GM23338 (cell line): ENCODE data around the gene GPR141. TPM values are rescaled to one million over a fixed set of nuclear protein-coding genes. Genes with fewer than 3 reads are reported as not detected.
A peak's percentile ranks its signal among the peaks of the same experiment; 100 is the strongest.

Experiments used
- ATAC-seq: fragments of 200-7000 bp; cut with Tn5 transposase; 3 replicates; pipeline ENCODE4 v1.9.1; 2020
- DNase-seq: peaks from one replicate; pipeline ENCODE4 v3.0.0-alpha.2; 2015; ENCODE audit warnings: low spot score
- H2AFZ ChIP-seq: fragments of 200-600 bp; sonication (generic); 2 replicates; pipeline ENCODE4 v1.8.0; 2016; ENCODE audit warnings: antibody characterized with exemption, mild to moderate bottlenecking, moderate library complexity
- H3F3A ChIP-seq: fragments of 200-600 bp; sonication (generic); replicated peaks from 2 replicates; pipeline ENCODE4 v1.8.0; 2017; ENCODE audit warnings: antibody characterized with exemption, mixed run types, low read depth
- H3K27ac ChIP-seq: fragments of 200-600 bp; sonication (generic); 2 replicates; pipeline ENCODE4 v1.6.1; 2016; ENCODE audit warnings: low read depth
- H3K27me3 ChIP-seq: fragments of 200-600 bp; sonication (generic); 2 replicates; pipeline ENCODE4 v1.8.0; 2016; ENCODE audit warnings: mild to moderate bottlenecking, mixed run types, moderate library complexity; ENCODE audit not compliant: insufficient read depth
- H3K36me3 ChIP-seq: fragments of 200-600 bp; sonication (generic); 2 replicates; pipeline ENCODE4 v1.8.0; 2016; ENCODE audit warnings: mild to moderate bottlenecking; ENCODE audit not compliant: insufficient read depth
- H3K4me1 ChIP-seq: fragments of 200-600 bp; sonication (generic); 2 replicates; pipeline ENCODE4 v1.8.0; 2016; ENCODE audit warnings: mild to moderate bottlenecking, moderate library complexity; ENCODE audit not compliant: insufficient read depth
- H3K4me2 ChIP-seq: fragments of 200-600 bp; sonication (generic); 2 replicates; pipeline ENCODE4 v1.7.1; 2017; ENCODE audit warnings: mixed run types
- H3K4me3 ChIP-seq: fragments of 200-600 bp; sonication (generic); 2 replicates; pipeline ENCODE4 v1.6.1; 2016; ENCODE audit warnings: mixed run types
- H3K79me2 ChIP-seq: fragments of 200-600 bp; sonication (generic); replicated peaks from 2 replicates; pipeline ENCODE4 v1.8.0; 2017; ENCODE audit warnings: mild to moderate bottlenecking; ENCODE audit not compliant: insufficient read depth
- H3K9me2 ChIP-seq: fragments of 200-600 bp; sonication (generic); 2 replicates; pipeline ENCODE4 v1.8.0; 2017; ENCODE audit not compliant: insufficient read depth
- H4K20me1 ChIP-seq: fragments of 200-600 bp; sonication (generic); replicated peaks from 2 replicates; pipeline ENCODE4 v1.8.0; 2017; ENCODE audit warnings: mild to moderate bottlenecking; ENCODE audit not compliant: insufficient read depth
- H3K27ac Mint-ChIP-seq: 2 replicates; pipeline ENCODE4 v1.8.0; 2020; ENCODE audit warnings: inconsistent platforms, mild to moderate bottlenecking, moderate library complexity, mixed read lengths
- H3K27me3 Mint-ChIP-seq: 3 replicates; pipeline ENCODE4 v1.8.0; 2022; ENCODE audit warnings: low read depth, mild to moderate bottlenecking, moderate library complexity, mixed read lengths, inconsistent platforms; ENCODE audit not compliant: insufficient read depth, poor library complexity
- H3K36me3 Mint-ChIP-seq: 3 replicates; pipeline ENCODE4 v1.8.0; 2021; ENCODE audit warnings: low read depth, mild to moderate bottlenecking, inconsistent platforms, moderate library complexity, mixed read lengths
- H3K4me1 Mint-ChIP-seq: 3 replicates; pipeline ENCODE4 v1.8.0; 2020; ENCODE audit warnings: mild to moderate bottlenecking, inconsistent platforms, mixed read lengths
- H3K4me3 Mint-ChIP-seq: 3 replicates; pipeline ENCODE4 v1.8.0; 2021; ENCODE audit warnings: moderate library complexity, mild to moderate bottlenecking, inconsistent platforms, mixed read lengths
- H3K9me3 Mint-ChIP-seq: 3 replicates; pipeline ENCODE4 v1.8.0; 2020; ENCODE audit warnings: moderate library complexity, mild to moderate bottlenecking, inconsistent platforms, mixed read lengths
- EZH2 ChIP-seq: fragments of 200-600 bp; sonication (generic); IDR thresholded peaks from one replicate; pipeline ENCODE4 v1.8.0; 2017; ENCODE audit warnings: antibody characterized with exemption, mild to moderate bottlenecking, low read depth; ENCODE audit not compliant: unreplicated experiment
- EZH2phosphoT487 ChIP-seq: fragments of 200-600 bp; sonication (generic); IDR thresholded peaks from one replicate; pipeline ENCODE4 v1.8.1; 2018; ENCODE audit warnings: antibody characterized with exemption; ENCODE audit not compliant: unreplicated experiment
- JUNB ChIP-seq: IDR thresholded peaks from one replicate; pipeline ENCODE4 v1.6.1; 2016; ENCODE audit warnings: antibody characterized with exemption; ENCODE audit not compliant: unreplicated experiment
- POLR2AphosphoS5 ChIP-seq: IDR thresholded peaks from 2 replicates; pipeline ENCODE4 v1.6.1; 2016; ENCODE audit warnings: antibody characterized with exemption, low read depth
- STAT1 ChIP-seq: IDR thresholded peaks from one replicate; pipeline ENCODE4 v1.6.1; 2016; ENCODE audit warnings: antibody characterized with exemption; ENCODE audit not compliant: unreplicated experiment
- ZNF114 ChIP-seq: fragments of 250-450 bp; sonication (Bioruptor Pico); IDR thresholded peaks from 2 replicates; pipeline ENCODE4 v1.5.0; 2020; ENCODE audit warnings: mild to moderate bottlenecking, moderate library complexity
- ZNF462 ChIP-seq: fragments of 250-450 bp; sonication (Bioruptor Pico); IDR thresholded peaks from 2 replicates; pipeline ENCODE4 v1.5.0; 2020; ENCODE audit warnings: mild to moderate bottlenecking, moderate library complexity
- polyA plus RNA-seq: library from polyadenylated mRNA; unstranded; fragments of >200 nt; fragmentation: Nextera tagmentation; extraction: Ambion mirVana; gene quantifications from 2 replicates; pipeline ENCODE4 v1.2.1, GENCODE V29; 2016
- total RNA-seq: library from RNA; depleted of rRNA; stranded (reverse); fragments of >200 nt; shearing (Covaris generic); gene quantifications from 2 replicates; pipeline ENCODE4 v1.2.3, GENCODE V29; 2014

GPR141 gene
- total and polyA plus RNA-seq, 2 experiments from 2014 or later, result 0.80 TPM; not detected in 1

- no peak for DNase-seq
- H3K4me3 Mint-ChIP-seq, result no peak overlapping the region
- Histone ChIP-seq H3K4me3 (no peak overlapping the region), H3K27ac (no peak overlapping the region), H3K4me1 (no peaks in the 10 kb centered on the region), H3K27me3 (no peaks in the 10 kb centered on the region), H4K20me1 (no peaks in the 10 kb centered on the region), H3K79me2 (no peaks in the 10 kb centered on the region), H3K36me3 (no peaks in the 10 kb centered on the region), H2AFZ (no peak overlapping the region), H3K9me2 (no peaks in the 10 kb centered on the region), H3F3A (no peaks in the 10 kb centered on the region), H3K4me2 (no peak overlapping the region)
- H3K27me3 Mint-ChIP-seq, result no peaks in the 10 kb centered on the region
- no peaks in the 10 kb centered on the region for H3K9me3 Mint-ChIP-seq
- H3K27ac Mint-ChIP-seq, result no peak overlapping the region
- ATAC-seq, result no peak
- no peak for TF ChIP-seq JUNB
- no peak for TF ChIP-seq ZNF114 (CRISPR knock-in tag)
- no peak for TF ChIP-seq POLR2AphosphoS5
- no peak for TF ChIP-seq EZH2phosphoT487
- TF ChIP-seq ZNF462 (CRISPR knock-in tag), result no peak
- H3K4me1 Mint-ChIP-seq, result no peaks in the 10 kb centered on the region
- no peaks in the 10 kb centered on the region for H3K36me3 Mint-ChIP-seq
Observed at GRCh38 chr7:37726016-37726415, 42.5 kb downstream of the GPR141 start.

- H3K4me3 ChIP-seq, result no peak overlapping the region
- H3K9me2 ChIP-seq, result no peaks in the 10 kb centered on the region
- no peaks in the 10 kb centered on the region for H3K79me2 ChIP-seq
- Mint-ChIP-seq H3K27me3 (peaks cover 1% of the 10 kb centered on the region), H3K4me3 (no peak overlapping the region), H3K36me3 (no peaks in the 10 kb centered on the region), H3K4me1 (no peaks in the 10 kb centered on the region), H3K27ac (peak overlapping the region; percentile 38), H3K9me3 (no peaks in the 10 kb centered on the region)
- ATAC-seq, result no peak
- no peaks in the 10 kb centered on the region for H3K27me3 ChIP-seq
- no peak overlapping the region for H3K27ac ChIP-seq
- TF ChIP-seq STAT1 (no peak), EZH2 (no peak)
- no peaks in the 10 kb centered on the region for H3K4me1 ChIP-seq
- no peaks in the 10 kb centered on the region for H4K20me1 ChIP-seq
- no peak overlapping the region for H2AFZ ChIP-seq
- DNase-seq, result no peak
- H3F3A ChIP-seq, result no peaks in the 10 kb centered on the region
- no peak overlapping the region for H3K4me2 ChIP-seq
- H3K36me3 ChIP-seq, result no peaks in the 10 kb centered on the region
Observed at GRCh38 chr7:37728747-37729146, 45.2 kb downstream of the GPR141 start.
